Neural progenitor cell (in vitro differentiated cells): ENCODE measurements around the gene RGS6. TPM values are rescaled to one million over a fixed set of nuclear protein-coding genes. Genes with fewer than 3 reads are reported as not detected.

Experiments used
- DNase-seq: peaks from one replicate; pipeline ENCODE4 v3.0.0-alpha.2; 2016; ENCODE audit warnings: low spot score
- H2AFZ ChIP-seq: fragments of 200-600 bp; sonication (generic); replicated peaks from 2 replicates; pipeline ENCODE4 v1.6.1; 2016; ENCODE audit warnings: antibody characterized with exemption
- H3F3A ChIP-seq: fragments of 200-600 bp; sonication (generic); 2 replicates; pipeline ENCODE4 v1.6.1; 2016; ENCODE audit warnings: antibody characterized with exemption, low read depth
- H3K27ac ChIP-seq: fragments of 200-600 bp; sonication (generic); 2 replicates; pipeline ENCODE4 v1.5.1; 2016; ENCODE audit warnings: mild to moderate bottlenecking
- H3K27me3 ChIP-seq: fragments of 200-600 bp; sonication (generic); 2 replicates; pipeline ENCODE4 v1.6.1; 2016; ENCODE audit warnings: mild to moderate bottlenecking, moderate library complexity
- H3K36me3 ChIP-seq: fragments of 200-600 bp; sonication (generic); 2 replicates; pipeline ENCODE4 v1.5.1; 2016
- H3K4me1 ChIP-seq: fragments of 200-600 bp; sonication (generic); 2 replicates; pipeline ENCODE4 v1.6.1; 2016; ENCODE audit warnings: mixed run types
- H3K4me2 ChIP-seq: fragments of 200-600 bp; sonication (generic); 2 replicates; pipeline ENCODE4 v1.6.1; 2016
- H3K4me3 ChIP-seq: fragments of 200-600 bp; sonication (generic); 2 replicates; pipeline ENCODE4 v1.5.1; 2016
- H3K79me2 ChIP-seq: fragments of 200-600 bp; sonication (generic); 2 replicates; pipeline ENCODE4 v1.6.1; 2016; ENCODE audit warnings: low read depth
- H3K9ac ChIP-seq: fragments of 200-600 bp; sonication (generic); 2 replicates; pipeline ENCODE4 v1.6.1; 2016
- H3K9me3 ChIP-seq: fragments of 200-600 bp; sonication (generic); 2 replicates; pipeline ENCODE4 v1.5.1; 2016; ENCODE audit warnings: low read depth
- H4K20me1 ChIP-seq: fragments of 200-600 bp; sonication (generic); 2 replicates; pipeline ENCODE4 v1.6.1; 2016; ENCODE audit warnings: low read depth
- H3K27ac Mint-ChIP-seq: 3 replicates; pipeline ENCODE4 v1.8.0; 2021; ENCODE audit warnings: mixed read lengths
- H3K27me3 Mint-ChIP-seq: 2 replicates; pipeline ENCODE4 v1.8.0; 2022; ENCODE audit warnings: low read depth, mild to moderate bottlenecking, inconsistent platforms, moderate library complexity, mixed read lengths; ENCODE audit not compliant: insufficient read depth
- H3K36me3 Mint-ChIP-seq: 3 replicates; pipeline ENCODE4 v1.8.0; 2021; ENCODE audit warnings: mixed read lengths
- H3K4me1 Mint-ChIP-seq: 3 replicates; pipeline ENCODE4 v1.8.0; 2021; ENCODE audit warnings: mixed read lengths
- H3K4me3 Mint-ChIP-seq: 3 replicates; pipeline ENCODE4 v1.8.0; 2021; ENCODE audit warnings: mild to moderate bottlenecking, moderate library complexity, mixed read lengths
- H3K9me3 Mint-ChIP-seq: 3 replicates; pipeline ENCODE4 v1.8.0; 2020; ENCODE audit warnings: mixed read lengths
- CTCF ChIP-seq: fragments of 200-600 bp; sonication (generic); IDR thresholded peaks from 2 replicates; pipeline ENCODE4 v1.5.1; 2017; ENCODE audit warnings: antibody characterized with exemption, mild to moderate bottlenecking
- EZH2 ChIP-seq: fragments of 200-600 bp; sonication (generic); IDR thresholded peaks from 2 replicates; pipeline ENCODE4 v1.6.1; 2017; ENCODE audit warnings: antibody characterized with exemption, mild to moderate bottlenecking, moderate library complexity
- EZH2phosphoT487 ChIP-seq: fragments of 200-600 bp; sonication (generic); IDR thresholded peaks from 2 replicates; pipeline ENCODE4 v1.6.1; 2017; ENCODE audit warnings: antibody characterized with exemption
- total RNA-seq: library from RNA; depleted of rRNA; stranded (reverse); fragments of >200 nt; gene quantifications from 2 replicates; pipeline ENCODE4 v1.2.3, GENCODE V29; 2015; ENCODE audit warnings: low replicate concordance

RGS6 gene
- total RNA-seq, 1 donor from 2014 or later, result 0.80 TPM

DNA sequence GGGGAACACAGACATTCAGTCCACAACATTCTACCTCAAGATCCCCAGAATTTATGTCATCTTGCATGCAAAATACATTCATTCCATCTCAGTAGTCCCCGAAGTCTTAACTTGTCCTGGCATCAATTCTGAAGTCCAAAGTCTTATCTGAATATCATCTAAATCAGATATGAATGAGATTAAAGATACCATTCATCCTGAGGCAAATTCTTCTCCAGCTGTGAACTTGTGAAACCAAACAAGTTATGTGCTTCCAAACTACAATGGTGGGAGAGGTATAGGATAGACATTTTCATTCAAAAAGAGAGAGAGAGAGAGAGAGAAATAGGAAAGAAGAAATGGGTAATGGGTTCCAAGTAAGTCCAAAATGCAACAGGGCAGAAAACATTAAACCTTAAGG lies 571.0 kb downstream of the RGS6 start:
- Histone ChIP-seq H3K36me3 (no peaks in the 10 kb centered on the region), H3K4me1 (no peaks in the 10 kb centered on the region), H3K27ac (no peak overlapping the region), H3K9me3 (no peaks in the 10 kb centered on the region), H4K20me1 (no peaks in the 10 kb centered on the region), H2AFZ (no peak overlapping the region), H3K27me3 (no peaks in the 10 kb centered on the region), H3K9ac (no peak overlapping the region), H3K4me2 (no peak overlapping the region), H3F3A (no peaks in the 10 kb centered on the region), H3K4me3 (no peak overlapping the region), H3K79me2 (no peaks in the 10 kb centered on the region)
- no peak overlapping the region for H3K4me3 Mint-ChIP-seq
- H3K4me1 Mint-ChIP-seq, result peaks cover 12% of the 10 kb centered on the region
- H3K27me3 Mint-ChIP-seq, result no peaks in the 10 kb centered on the region
- no peaks in the 10 kb centered on the region for H3K36me3 Mint-ChIP-seq
- peaks cover 15% of the 10 kb centered on the region for H3K9me3 Mint-ChIP-seq
- H3K27ac Mint-ChIP-seq, result no peak overlapping the region
- no peak for TF ChIP-seq EZH2phosphoT487
- TF ChIP-seq EZH2, result no peak
- TF ChIP-seq CTCF, result no peak
- DNase-seq, result no peak

DNA sequence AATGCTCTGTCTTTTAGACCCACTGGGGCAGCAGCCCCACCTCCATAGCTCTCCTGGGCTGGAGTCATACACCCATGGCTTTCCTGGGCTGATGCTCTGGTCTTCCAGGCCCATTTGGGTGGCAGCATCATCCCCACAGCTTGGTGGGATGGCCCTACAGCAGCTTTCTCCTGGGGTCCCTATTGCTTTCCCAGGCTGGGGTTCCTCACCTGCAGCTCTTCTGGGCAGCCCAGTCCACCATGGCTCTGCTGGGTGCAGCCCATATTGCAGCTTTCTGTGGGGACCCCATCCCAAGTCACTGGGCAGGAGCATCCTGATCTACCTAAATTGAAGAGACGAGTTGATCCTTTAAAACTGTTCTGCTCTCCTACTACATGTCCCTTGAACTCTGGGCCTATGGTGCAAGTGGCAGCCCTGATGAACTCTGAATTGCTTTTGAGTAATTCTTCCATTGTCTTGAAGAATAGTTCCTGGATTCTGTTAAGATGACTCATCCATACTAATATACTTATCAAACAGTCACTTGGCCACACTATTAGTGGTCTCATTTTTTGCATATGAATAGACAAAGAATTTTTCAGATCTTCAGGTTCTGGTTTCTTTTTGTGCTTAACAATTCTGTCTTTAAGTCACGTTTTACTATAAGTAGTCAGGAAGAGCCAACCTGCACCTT lies 571.6 kb downstream of the RGS6 start:
- Histone ChIP-seq H4K20me1 (no peaks in the 10 kb centered on the region), H3K27me3 (no peaks in the 10 kb centered on the region), H3K4me3 (no peak overlapping the region), H3K9ac (no peak overlapping the region), H3K9me3 (no peaks in the 10 kb centered on the region), H3F3A (no peaks in the 10 kb centered on the region), H3K79me2 (no peaks in the 10 kb centered on the region), H3K4me2 (no peak overlapping the region), H3K4me1 (no peaks in the 10 kb centered on the region), H3K36me3 (no peaks in the 10 kb centered on the region), H3K27ac (no peak overlapping the region), H2AFZ (no peak overlapping the region)
- H3K36me3 Mint-ChIP-seq, result no peaks in the 10 kb centered on the region
- TF ChIP-seq EZH2 (no peak), CTCF (no peak), EZH2phosphoT487 (no peak)
- H3K4me3 Mint-ChIP-seq, result no peak overlapping the region
- H3K27ac Mint-ChIP-seq, result no peak overlapping the region
- DNase-seq, result no peak
- no peaks in the 10 kb centered on the region for H3K27me3 Mint-ChIP-seq
- H3K4me1 Mint-ChIP-seq, result peaks cover 12% of the 10 kb centered on the region
- H3K9me3 Mint-ChIP-seq, result peaks cover 15% of the 10 kb centered on the region

GRCh38 chr14:72510566-72510965 lies 578.3 kb downstream of the RGS6 start:
- Mint-ChIP-seq H3K4me3 (no peak overlapping the region), H3K36me3 (no peaks in the 10 kb centered on the region), H3K27ac (no peak overlapping the region), H3K27me3 (peaks cover 2% of the 10 kb centered on the region), H3K4me1 (peaks cover 7% of the 10 kb centered on the region), H3K9me3 (no peaks in the 10 kb centered on the region)
- Histone ChIP-seq H3K4me2 (no peak overlapping the region), H3K9me3 (no peaks in the 10 kb centered on the region), H4K20me1 (no peaks in the 10 kb centered on the region), H2AFZ (no peak overlapping the region), H3K4me3 (no peak overlapping the region), H3K36me3 (no peaks in the 10 kb centered on the region), H3F3A (no peaks in the 10 kb centered on the region), H3K9ac (no peak overlapping the region), H3K27ac (no peak overlapping the region), H3K4me1 (no peaks in the 10 kb centered on the region), H3K79me2 (no peaks in the 10 kb centered on the region), H3K27me3 (no peaks in the 10 kb centered on the region)
- TF ChIP-seq CTCF, result no peak
- no peak for TF ChIP-seq EZH2phosphoT487
- TF ChIP-seq EZH2, result no peak
- DNase-seq, result no peak
